ENCODE results near the gene PTGES2.

Gene PTGES2

GRCh38 chr9:128099231-128099931, 28.1 kb downstream of the PTGES2 start:
- Mint-ChIP-seq H3K4me1 (ENCODE audit: low read depth) (peaks cover 35% of the 10 kb centered on the region), H3K36me3 (ENCODE audit: low read depth) (peaks cover 28% of the 10 kb centered on the region), H3K4me3 (no peak overlapping the region)

GRCh38 chr9:128098297-128099230, 29.0 kb downstream of the PTGES2 start:
- H3K27me3 Mint-ChIP-seq (ENCODE audit: low read depth), result no peaks in the 10 kb centered on the region
- H3K4me3 Mint-ChIP-seq, result no peak overlapping the region
- no peaks in the 10 kb centered on the region for H3K9me3 Mint-ChIP-seq
- peaks cover 24% of the 10 kb centered on the region for H3K36me3 Mint-ChIP-seq (ENCODE audit: low read depth)
- no peak overlapping the region for H3K27ac Mint-ChIP-seq
- peaks cover 35% of the 10 kb centered on the region for H3K4me1 Mint-ChIP-seq (ENCODE audit: low read depth)

More at GRCh38 chr9:128099231-128099931, 28.1 kb downstream of the PTGES2 start:
- peak overlapping the region; percentile 50 for H3K27ac Mint-ChIP-seq
- no peaks in the 10 kb centered on the region for H3K9me3 Mint-ChIP-seq
- no peaks in the 10 kb centered on the region for H3K27me3 Mint-ChIP-seq (ENCODE audit: low read depth)

- Mint-ChIP-seq H3K36me3 (ENCODE audit: low read depth) (peaks cover 19% of the 10 kb centered on the region), H3K4me3 (no peak overlapping the region), H3K27ac (no peak overlapping the region), H3K27me3 (ENCODE audit: low read depth) (no peaks in the 10 kb centered on the region), H3K4me1 (ENCODE audit: low read depth) (peaks cover 41% of the 10 kb centered on the region), H3K9me3 (no peaks in the 10 kb centered on the region)
Measured at GRCh38 chr9:128097543-128098296, 29.8 kb downstream of the PTGES2 start.

GRCh38 chr9:128096616-128097536, 30.7 kb downstream of the PTGES2 start:
- H3K27me3 Mint-ChIP-seq (ENCODE audit: low read depth), result no peaks in the 10 kb centered on the region
- H3K4me1 Mint-ChIP-seq (ENCODE audit: low read depth), result peaks cover 45% of the 10 kb centered on the region
- peak overlapping the region; percentile 6 for H3K27ac Mint-ChIP-seq

GRCh38 chr9:128094950-128095544, 32.5 kb downstream of the PTGES2 start:
- peak overlapping the region; percentile 84 for H3K27ac Mint-ChIP-seq
- H3K36me3 Mint-ChIP-seq (ENCODE audit: low read depth), result peaks cover 5% of the 10 kb centered on the region
- no peaks in the 10 kb centered on the region for H3K27me3 Mint-ChIP-seq (ENCODE audit: low read depth)
- H3K4me1 Mint-ChIP-seq (ENCODE audit: low read depth), result peaks cover 53% of the 10 kb centered on the region
- H3K9me3 Mint-ChIP-seq, result no peaks in the 10 kb centered on the region
- no peak overlapping the region for H3K4me3 Mint-ChIP-seq

More at GRCh38 chr9:128096616-128097536, 30.7 kb downstream of the PTGES2 start:
- no peaks in the 10 kb centered on the region for H3K9me3 Mint-ChIP-seq
- peaks cover 12% of the 10 kb centered on the region for H3K36me3 Mint-ChIP-seq (ENCODE audit: low read depth)
- H3K4me3 Mint-ChIP-seq, result no peak overlapping the region

GRCh38 chr9:128094166-128094949, 33.2 kb downstream of the PTGES2 start:
- H3K4me3 Mint-ChIP-seq, result peak overlapping the region; percentile 27
- no peaks in the 10 kb centered on the region for H3K9me3 Mint-ChIP-seq
- H3K4me1 Mint-ChIP-seq (ENCODE audit: low read depth), result peaks cover 46% of the 10 kb centered on the region
- H3K27ac Mint-ChIP-seq, result peak overlapping the region; percentile 84
- H3K27me3 Mint-ChIP-seq (ENCODE audit: low read depth), result no peaks in the 10 kb centered on the region
- peaks cover 5% of the 10 kb centered on the region for H3K36me3 Mint-ChIP-seq (ENCODE audit: low read depth)

GRCh38 chr9:128093011-128093410, 34.5 kb downstream of the PTGES2 start:
- H3K4me1 Mint-ChIP-seq (ENCODE audit: low read depth), result peaks cover 44% of the 10 kb centered on the region
- no peaks in the 10 kb centered on the region for H3K9me3 Mint-ChIP-seq
- peaks cover 5% of the 10 kb centered on the region for H3K36me3 Mint-ChIP-seq (ENCODE audit: low read depth)
- H3K27me3 Mint-ChIP-seq (ENCODE audit: low read depth), result no peaks in the 10 kb centered on the region
- peak overlapping the region; percentile 14 for H3K4me3 Mint-ChIP-seq
- peak overlapping the region; percentile 91 for H3K27ac Mint-ChIP-seq

GRCh38 chr9:128092199-128092977, 35.1 kb downstream of the PTGES2 start:
- H3K4me3 Mint-ChIP-seq, result peak overlapping the region; percentile 3
- peaks cover 48% of the 10 kb centered on the region for H3K4me1 Mint-ChIP-seq (ENCODE audit: low read depth)
- no peaks in the 10 kb centered on the region for H3K9me3 Mint-ChIP-seq
- H3K36me3 Mint-ChIP-seq (ENCODE audit: low read depth), result peaks cover 7% of the 10 kb centered on the region
- peak overlapping the region; percentile 91 for H3K27ac Mint-ChIP-seq
- H3K27me3 Mint-ChIP-seq (ENCODE audit: low read depth), result no peaks in the 10 kb centered on the region

- Mint-ChIP-seq H3K4me3 (no peak overlapping the region), H3K27me3 (ENCODE audit: low read depth) (no peaks in the 10 kb centered on the region), H3K27ac (no peak overlapping the region), H3K36me3 (ENCODE audit: low read depth) (peaks cover 8% of the 10 kb centered on the region), H3K9me3 (no peaks in the 10 kb centered on the region), H3K4me1 (ENCODE audit: low read depth) (peaks cover 46% of the 10 kb centered on the region)
Measured at GRCh38 chr9:128091571-128091970, 36.0 kb downstream of the PTGES2 start.

GRCh38 chr9:128091144-128091543, 36.4 kb downstream of the PTGES2 start:
- peaks cover 8% of the 10 kb centered on the region for H3K36me3 Mint-ChIP-seq (ENCODE audit: low read depth)
- H3K4me1 Mint-ChIP-seq (ENCODE audit: low read depth), result peaks cover 46% of the 10 kb centered on the region
- H3K9me3 Mint-ChIP-seq, result no peaks in the 10 kb centered on the region
- H3K27me3 Mint-ChIP-seq (ENCODE audit: low read depth), result no peaks in the 10 kb centered on the region
- H3K4me3 Mint-ChIP-seq, result no peak overlapping the region
- no peak overlapping the region for H3K27ac Mint-ChIP-seq

- Mint-ChIP-seq H3K27ac (no peak overlapping the region), H3K9me3 (no peaks in the 10 kb centered on the region), H3K4me3 (no peak overlapping the region), H3K27me3 (ENCODE audit: low read depth) (no peaks in the 10 kb centered on the region), H3K4me1 (ENCODE audit: low read depth) (peaks cover 45% of the 10 kb centered on the region), H3K36me3 (ENCODE audit: low read depth) (peaks cover 5% of the 10 kb centered on the region)
Measured at GRCh38 chr9:128089299-128089698, 38.2 kb downstream of the PTGES2 start.

- Mint-ChIP-seq H3K4me1 (ENCODE audit: low read depth) (peaks cover 44% of the 10 kb centered on the region), H3K9me3 (no peaks in the 10 kb centered on the region), H3K27ac (no peak overlapping the region), H3K4me3 (no peak overlapping the region), H3K27me3 (ENCODE audit: low read depth) (no peaks in the 10 kb centered on the region), H3K36me3 (ENCODE audit: low read depth) (peaks cover 7% of the 10 kb centered on the region)
Measured at GRCh38 chr9:128088253-128088945, 39.1 kb downstream of the PTGES2 start.

All from T-helper 1 cell treated with Interleukin-12 subunit alpha and Interleukin-12 subunit beta and Interleukin-4 antibody, amounts not matched to agents 30 μg/mL and 1 μg/mL, for 36 hours (primary cell).